ENCODE results near the gene EFTUD2.

Gene EFTUD2

DNA sequence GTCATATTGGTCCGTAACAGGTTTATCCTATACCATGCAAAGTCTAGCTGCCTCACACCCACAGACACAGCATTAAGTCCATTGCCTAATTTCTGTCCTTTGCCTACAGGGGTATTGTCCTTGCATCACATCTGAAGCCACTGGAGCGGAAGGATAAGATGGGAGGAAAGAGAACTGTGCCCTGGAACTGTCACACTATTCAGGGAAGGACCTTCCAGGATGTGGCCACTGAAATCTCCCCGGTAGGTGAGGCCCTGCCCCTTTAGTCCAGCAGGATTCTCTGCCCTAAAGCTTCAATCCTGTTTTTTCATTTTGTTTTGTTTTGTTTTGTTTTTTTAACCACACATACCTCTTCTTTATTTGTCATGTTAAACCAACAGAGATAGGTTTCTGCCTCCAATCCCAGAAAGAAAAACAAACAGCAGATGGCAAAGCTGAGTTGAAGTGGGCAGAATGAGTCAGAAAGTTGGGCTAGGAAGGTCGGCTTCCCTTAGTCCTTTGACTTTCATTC, 2.2 kb upstream of the EFTUD2 start (continued):
- TF ChIP-seq ZNF48 (tag by site-specific recombination; IDR thresholded peaks at IDR 0.05) (no peak), WT1 (tag by site-specific recombination; IDR thresholded peaks at IDR 0.05) (peak; percentile 51; the same call in 1 of the 2 replicates), MEIS1 (CRISPR knock-in tag; IDR thresholded peaks at IDR 0.05; ENCODE audit: borderline replicate concordance) (no peak), ZFP41 (tag by site-specific recombination; IDR thresholded peaks at IDR 0.05; ENCODE audit: borderline replicate concordance) (no peak), ZNF658 (tag by site-specific recombination; IDR thresholded peaks at IDR 0.05) (no peak), ZNF768 (tag by site-specific recombination; IDR thresholded peaks at IDR 0.05) (no peak), ZNF843 (tag by site-specific recombination; IDR thresholded peaks at IDR 0.05) (peak; percentile 81), ZNF600 (tag by site-specific recombination; IDR thresholded peaks at IDR 0.05) (peak; percentile 56; the same call in 1 of the 2 replicates), ZNF707 (tag by site-specific recombination; IDR thresholded peaks at IDR 0.05) (no peak), RBAK (tag by site-specific recombination; IDR thresholded peaks at IDR 0.05) (no peak), OVOL3 (tag by site-specific recombination; IDR thresholded peaks at IDR 0.05) (no peak), GFI1B (tag by site-specific recombination; IDR thresholded peaks at IDR 0.05) (peak; percentile 99), KLF16 (tag by site-specific recombination; IDR thresholded peaks at IDR 0.05) (no peak), ZNF37A (tag by site-specific recombination; IDR thresholded peaks at IDR 0.05) (no peak), ZNF561 (tag by site-specific recombination; IDR thresholded peaks at IDR 0.05; ENCODE audit: borderline replicate concordance) (no peak), ZBTB20 (tag by site-specific recombination; IDR thresholded peaks at IDR 0.05) (peak; percentile 6), ZNF133 (tag by site-specific recombination; IDR thresholded peaks at IDR 0.05) (no peak), ZNF366 (tag by site-specific recombination; conservative IDR thresholded peaks at IDR 0.05) (0 out of 2 replicates have a peak, but pooled peaks have one; percentile 13), ZSCAN30 (tag by site-specific recombination; IDR thresholded peaks at IDR 0.05) (no peak), ZNF132 (tag by site-specific recombination; IDR thresholded peaks at IDR 0.05; ENCODE audit: borderline replicate concordance) (no peak)
- TF ChIP-seq, protein P1, sequence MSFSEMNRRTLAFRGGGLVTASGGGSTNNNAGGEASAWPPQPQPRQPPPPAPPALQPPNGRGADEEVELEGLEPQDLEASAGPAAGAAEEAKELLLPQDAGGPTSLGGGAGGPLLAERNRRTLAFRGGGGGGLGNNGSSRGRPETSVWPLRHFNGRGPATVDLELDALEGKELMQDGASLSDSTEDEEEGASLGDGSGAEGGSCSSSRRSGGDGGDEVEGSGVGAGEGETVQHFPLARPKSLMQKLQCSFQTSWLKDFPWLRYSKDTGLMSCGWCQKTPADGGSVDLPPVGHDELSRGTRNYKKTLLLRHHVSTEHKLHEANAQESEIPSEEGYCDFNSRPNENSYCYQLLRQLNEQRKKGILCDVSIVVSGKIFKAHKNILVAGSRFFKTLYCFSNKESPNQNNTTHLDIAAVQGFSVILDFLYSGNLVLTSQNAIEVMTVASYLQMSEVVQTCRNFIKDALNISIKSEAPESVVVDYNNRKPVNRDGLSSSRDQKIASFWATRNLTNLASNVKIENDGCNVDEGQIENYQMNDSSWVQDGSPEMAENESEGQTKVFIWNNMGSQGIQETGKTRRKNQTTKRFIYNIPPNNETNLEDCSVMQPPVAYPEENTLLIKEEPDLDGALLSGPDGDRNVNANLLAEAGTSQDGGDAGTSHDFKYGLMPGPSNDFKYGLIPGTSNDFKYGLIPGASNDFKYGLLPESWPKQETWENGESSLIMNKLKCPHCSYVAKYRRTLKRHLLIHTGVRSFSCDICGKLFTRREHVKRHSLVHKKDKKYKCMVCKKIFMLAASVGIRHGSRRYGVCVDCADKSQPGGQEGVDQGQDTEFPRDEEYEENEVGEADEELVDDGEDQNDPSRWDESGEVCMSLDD (tag by site-specific recombination; IDR thresholded peaks at IDR 0.05): no peak
- TF ChIP-seq, protein P2, sequence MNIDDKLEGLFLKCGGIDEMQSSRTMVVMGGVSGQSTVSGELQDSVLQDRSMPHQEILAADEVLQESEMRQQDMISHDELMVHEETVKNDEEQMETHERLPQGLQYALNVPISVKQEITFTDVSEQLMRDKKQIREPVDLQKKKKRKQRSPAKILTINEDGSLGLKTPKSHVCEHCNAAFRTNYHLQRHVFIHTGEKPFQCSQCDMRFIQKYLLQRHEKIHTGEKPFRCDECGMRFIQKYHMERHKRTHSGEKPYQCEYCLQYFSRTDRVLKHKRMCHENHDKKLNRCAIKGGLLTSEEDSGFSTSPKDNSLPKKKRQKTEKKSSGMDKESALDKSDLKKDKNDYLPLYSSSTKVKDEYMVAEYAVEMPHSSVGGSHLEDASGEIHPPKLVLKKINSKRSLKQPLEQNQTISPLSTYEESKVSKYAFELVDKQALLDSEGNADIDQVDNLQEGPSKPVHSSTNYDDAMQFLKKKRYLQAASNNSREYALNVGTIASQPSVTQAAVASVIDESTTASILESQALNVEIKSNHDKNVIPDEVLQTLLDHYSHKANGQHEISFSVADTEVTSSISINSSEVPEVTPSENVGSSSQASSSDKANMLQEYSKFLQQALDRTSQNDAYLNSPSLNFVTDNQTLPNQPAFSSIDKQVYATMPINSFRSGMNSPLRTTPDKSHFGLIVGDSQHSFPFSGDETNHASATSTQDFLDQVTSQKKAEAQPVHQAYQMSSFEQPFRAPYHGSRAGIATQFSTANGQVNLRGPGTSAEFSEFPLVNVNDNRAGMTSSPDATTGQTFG (tag by site-specific recombination; IDR thresholded peaks at IDR 0.05; ENCODE audit: borderline replicate concordance): no peak
- TF ChIP-seq, protein P3, sequence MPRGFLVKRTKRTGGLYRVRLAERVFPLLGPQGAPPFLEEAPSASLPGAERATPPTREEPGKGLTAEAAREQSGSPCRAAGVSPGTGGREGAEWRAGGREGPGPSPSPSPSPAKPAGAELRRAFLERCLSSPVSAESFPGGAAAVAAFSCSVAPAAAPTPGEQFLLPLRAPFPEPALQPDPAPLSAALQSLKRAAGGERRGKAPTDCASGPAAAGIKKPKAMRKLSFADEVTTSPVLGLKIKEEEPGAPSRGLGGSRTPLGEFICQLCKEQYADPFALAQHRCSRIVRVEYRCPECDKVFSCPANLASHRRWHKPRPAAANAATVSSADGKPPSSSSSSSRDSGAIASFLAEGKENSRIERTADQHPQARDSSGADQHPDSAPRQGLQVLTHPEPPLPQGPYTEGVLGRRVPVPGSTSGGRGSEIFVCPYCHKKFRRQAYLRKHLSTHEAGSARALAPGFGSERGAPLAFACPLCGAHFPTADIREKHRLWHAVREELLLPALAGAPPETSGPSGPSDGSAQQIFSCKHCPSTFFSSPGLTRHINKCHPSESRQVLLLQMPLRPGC (tag by site-specific recombination; IDR thresholded peaks at IDR 0.05): peak; percentile 65; the same call in 1 of the 2 replicates
- TF ChIP-seq, protein P4, sequence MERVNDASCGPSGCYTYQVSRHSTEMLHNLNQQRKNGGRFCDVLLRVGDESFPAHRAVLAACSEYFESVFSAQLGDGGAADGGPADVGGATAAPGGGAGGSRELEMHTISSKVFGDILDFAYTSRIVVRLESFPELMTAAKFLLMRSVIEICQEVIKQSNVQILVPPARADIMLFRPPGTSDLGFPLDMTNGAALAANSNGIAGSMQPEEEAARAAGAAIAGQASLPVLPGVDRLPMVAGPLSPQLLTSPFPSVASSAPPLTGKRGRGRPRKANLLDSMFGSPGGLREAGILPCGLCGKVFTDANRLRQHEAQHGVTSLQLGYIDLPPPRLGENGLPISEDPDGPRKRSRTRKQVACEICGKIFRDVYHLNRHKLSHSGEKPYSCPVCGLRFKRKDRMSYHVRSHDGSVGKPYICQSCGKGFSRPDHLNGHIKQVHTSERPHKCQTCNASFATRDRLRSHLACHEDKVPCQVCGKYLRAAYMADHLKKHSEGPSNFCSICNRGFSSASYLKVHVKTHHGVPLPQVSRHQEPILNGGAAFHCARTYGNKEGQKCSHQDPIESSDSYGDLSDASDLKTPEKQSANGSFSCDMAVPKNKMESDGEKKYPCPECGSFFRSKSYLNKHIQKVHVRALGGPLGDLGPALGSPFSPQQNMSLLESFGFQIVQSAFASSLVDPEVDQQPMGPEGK (tag by site-specific recombination; IDR thresholded peaks at IDR 0.05): 0 out of 2 replicates have a peak, but pooled peaks have one; percentile 19
- TF ChIP-seq, protein P5, sequence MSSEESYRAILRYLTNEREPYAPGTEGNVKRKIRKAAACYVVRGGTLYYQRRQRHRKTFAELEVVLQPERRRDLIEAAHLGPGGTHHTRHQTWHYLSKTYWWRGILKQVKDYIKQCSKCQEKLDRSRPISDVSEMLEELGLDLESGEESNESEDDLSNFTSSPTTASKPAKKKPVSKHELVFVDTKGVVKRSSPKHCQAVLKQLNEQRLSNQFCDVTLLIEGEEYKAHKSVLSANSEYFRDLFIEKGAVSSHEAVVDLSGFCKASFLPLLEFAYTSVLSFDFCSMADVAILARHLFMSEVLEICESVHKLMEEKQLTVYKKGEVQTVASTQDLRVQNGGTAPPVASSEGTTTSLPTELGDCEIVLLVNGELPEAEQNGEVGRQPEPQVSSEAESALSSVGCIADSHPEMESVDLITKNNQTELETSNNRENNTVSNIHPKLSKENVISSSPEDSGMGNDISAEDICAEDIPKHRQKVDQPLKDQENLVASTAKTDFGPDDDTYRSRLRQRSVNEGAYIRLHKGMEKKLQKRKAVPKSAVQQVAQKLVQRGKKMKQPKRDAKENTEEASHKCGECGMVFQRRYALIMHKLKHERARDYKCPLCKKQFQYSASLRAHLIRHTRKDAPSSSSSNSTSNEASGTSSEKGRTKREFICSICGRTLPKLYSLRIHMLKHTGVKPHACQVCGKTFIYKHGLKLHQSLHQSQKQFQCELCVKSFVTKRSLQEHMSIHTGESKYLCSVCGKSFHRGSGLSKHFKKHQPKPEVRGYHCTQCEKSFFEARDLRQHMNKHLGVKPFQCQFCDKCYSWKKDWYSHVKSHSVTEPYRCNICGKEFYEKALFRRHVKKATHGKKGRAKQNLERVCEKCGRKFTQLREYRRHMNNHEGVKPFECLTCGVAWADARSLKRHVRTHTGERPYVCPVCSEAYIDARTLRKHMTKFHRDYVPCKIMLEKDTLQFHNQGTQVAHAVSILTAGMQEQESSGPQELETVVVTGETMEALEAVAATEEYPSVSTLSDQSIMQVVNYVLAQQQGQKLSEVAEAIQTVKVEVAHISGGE (tag by site-specific recombination; conservative IDR thresholded peaks at IDR 0.05; ENCODE audit: low read depth): no peak
- TF ChIP-seq, protein P6, sequence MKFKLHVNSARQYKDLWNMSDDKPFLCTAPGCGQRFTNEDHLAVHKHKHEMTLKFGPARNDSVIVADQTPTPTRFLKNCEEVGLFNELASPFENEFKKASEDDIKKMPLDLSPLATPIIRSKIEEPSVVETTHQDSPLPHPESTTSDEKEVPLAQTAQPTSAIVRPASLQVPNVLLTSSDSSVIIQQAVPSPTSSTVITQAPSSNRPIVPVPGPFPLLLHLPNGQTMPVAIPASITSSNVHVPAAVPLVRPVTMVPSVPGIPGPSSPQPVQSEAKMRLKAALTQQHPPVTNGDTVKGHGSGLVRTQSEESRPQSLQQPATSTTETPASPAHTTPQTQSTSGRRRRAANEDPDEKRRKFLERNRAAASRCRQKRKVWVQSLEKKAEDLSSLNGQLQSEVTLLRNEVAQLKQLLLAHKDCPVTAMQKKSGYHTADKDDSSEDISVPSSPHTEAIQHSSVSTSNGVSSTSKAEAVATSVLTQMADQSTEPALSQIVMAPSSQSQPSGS (tag by site-specific recombination; IDR thresholded peaks at IDR 0.05; ENCODE audit: low read depth): no peak

Measured in HEK293 (cell line).